ENCODE measurements around the gene IDH3B.
"Not testable (repeated sequence)": the region's sequence is repeated elsewhere in the genome, so short reads cannot be mapped to it uniquely, and the experiment has no call there.

Gene IDH3B

DNA sequence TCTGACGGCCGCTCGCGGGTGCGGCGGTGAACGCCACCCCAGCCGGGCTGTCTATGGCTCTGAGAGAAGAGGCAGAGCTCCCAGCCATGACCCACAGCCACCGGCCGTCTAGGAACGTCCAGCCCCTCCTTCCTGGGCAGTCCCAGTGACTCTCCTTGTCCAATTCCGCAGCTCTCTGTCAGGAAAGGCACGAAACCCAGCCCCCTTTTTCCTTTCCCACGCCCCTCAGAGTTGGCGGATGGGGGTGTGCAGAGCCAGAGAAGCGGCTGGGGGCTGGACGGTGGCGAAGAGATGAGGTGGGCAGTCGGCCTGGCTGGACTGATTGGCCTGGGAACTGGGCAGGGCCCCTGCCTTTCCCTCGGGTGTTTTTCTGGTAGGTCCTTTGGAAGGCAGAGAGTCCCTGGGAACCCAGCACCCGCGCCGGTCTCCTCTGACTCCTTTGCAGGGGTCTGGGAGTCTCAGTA, 30.0 kb upstream of the IDH3B start:
- DNase-seq, result no peak

DNA sequence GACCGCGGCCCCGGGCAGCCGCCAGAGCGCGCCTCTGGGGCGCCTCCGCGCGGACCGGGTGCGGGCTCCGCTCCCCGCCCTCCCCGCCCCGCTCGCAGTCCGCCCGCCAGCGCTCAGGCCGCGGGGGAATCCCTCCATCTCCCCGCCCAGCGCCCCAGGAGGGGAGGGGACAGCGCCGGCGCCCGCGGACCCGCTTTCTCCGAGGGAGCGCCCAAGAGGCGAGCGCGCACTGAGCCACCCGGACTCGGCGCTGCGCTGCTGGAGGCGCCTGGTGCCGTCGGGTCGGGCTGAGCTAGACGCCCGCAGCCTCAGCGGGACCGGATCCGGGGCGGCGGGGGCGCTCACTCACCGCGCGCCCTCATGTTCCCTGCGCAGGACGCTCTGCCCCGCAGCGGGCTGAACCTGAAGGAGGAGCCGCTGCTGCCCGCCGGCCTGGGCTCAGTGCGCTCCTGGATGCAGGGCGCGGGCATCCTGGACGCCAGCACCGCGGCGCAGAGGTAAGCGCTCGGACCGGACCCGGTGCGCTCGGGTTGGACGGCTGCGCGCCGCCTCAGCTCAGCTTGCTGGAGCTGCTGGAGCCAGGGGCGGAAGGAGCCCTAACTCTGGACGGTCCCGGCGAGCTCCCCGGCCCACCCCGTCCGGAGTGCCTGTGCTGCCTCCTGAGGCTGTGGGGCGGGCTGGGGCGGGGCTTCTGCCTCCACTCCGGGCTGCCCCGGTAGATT, 29.4 kb upstream of the IDH3B start:
- DNase-seq, result no peak

DNA sequence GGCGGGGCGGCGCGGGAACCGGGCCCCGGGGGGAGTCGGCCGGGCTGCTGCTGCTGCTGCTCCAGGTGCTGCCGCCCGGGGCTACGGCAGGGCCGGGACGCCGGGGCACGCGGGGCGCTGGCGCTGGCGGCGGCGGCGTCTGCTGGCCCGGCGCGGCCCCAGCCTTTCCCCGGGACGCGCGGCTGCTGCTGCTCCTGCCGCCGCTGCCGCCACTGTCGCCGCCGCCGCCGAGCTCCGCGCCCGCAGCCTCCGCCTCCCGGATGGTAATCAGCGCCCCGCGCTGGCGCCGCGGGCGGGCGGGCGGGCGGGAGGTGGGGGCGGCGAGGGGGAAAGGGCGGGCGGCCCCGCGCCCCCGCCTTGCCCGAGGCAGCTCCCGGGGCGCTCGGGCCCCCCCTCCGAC, 28.9 kb upstream of the IDH3B start:
- no peak for DNase-seq

DNA sequence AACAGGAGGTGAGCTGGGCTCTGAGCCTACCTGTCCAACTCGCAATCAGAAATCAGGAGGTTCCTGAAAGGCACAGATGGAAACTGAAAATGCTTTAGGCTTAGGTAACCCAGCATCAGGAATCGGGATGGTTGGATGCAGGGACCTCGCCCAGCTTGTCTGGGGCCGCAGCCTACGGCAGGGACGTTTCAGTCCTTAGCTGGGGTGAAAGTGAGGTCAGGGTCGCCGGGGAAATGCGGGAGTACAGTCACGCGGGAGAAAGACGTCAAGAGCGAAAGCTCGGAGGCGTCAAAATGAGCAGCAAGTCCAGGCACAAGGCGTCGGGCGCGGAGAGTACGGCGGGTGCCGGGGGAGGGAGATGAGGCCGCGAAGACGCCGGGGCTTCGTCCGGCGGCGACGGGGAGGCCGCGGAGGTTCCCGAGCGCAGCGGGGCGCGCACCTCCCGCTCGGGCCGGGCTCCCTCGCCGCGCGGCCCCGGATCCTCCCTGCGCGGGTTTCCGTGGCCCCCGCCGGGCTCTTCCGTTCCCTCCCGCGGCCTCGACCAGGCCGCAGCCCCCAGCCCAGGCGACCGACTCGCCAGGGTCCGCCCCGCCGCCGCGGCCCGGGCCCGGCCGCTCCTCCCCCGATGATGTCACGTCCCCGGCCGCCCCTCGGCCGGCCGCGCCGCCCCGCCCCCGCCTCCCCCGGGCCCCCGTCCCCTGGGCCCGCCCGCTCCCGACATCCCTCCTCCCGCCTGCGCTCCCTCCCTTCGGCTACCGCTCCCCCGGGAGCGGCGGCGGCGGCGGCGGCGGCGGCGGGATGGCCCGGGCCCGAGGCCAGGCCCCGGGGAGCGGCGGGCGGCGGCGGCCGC, 28.2 kb upstream of the IDH3B start, which contains the start of gene EBF4:
EBF4 (plus strand) TSS at position 745 of the 850 bp plus-strand sequence. CDS start 866 bp downstream, outside the sequence.
- DNase-seq, result no peak

DNA sequence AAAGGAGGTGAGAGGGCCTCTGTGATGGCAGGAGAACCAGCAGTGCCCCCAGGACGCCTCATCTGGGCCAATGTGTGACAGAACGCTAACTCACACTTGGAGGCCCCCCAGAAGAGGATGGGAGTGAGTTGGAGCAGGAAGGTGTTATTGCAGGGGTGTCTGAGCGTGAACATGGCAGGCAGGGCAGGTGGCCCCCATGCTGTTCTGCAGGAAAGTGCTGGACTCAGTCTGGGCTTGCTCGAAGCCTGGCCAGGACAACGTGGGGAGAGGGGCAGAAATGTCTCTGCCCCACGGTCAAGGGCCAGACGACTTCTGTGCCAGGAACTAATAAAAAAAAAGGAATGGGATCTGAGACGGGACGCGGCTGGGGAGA, 27.6 kb upstream of the IDH3B start:
- no peak for DNase-seq

DNA sequence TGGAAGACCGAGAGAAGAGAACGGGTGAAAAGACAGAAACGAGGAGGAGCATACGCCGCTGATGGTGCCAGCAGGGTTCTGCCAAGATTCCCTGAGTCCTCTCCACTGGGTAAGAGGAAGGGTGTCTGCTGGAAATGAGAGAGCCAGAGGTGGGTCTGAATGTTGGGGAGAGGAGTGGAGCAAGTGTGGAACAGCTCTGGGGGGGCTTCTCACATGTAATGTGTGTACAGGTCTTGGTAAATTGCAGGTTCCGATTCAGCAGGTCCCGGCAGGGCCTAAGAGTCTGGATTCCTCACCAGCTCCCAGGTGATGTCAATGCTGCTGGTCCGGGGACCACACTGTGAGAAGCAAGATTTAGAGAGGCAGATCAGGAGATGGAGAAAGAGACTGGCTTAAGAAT, 27.1 kb upstream of the IDH3B start:
- DNase-seq, result no peak

DNA sequence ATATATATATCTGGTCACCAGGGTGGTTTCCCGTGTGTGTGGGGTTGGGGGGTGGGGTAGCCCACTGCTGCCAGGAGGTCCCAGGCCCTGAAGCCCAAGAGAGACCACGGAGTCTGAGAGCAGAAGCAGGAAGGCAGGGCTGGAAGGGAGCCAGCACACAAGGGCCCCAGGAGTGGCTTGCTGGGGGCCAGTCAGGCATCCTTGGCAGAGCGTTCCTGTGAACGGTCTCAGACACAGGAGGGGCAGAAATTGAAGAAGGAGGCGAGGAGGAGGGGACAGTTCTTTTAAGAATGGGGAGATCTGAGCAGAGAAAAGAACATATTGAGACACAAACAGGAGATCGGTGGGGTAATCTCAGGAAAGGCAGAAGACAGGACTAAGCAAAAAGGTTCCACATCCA, 26.7 kb upstream of the IDH3B start:
- no peak for DNase-seq

DNA sequence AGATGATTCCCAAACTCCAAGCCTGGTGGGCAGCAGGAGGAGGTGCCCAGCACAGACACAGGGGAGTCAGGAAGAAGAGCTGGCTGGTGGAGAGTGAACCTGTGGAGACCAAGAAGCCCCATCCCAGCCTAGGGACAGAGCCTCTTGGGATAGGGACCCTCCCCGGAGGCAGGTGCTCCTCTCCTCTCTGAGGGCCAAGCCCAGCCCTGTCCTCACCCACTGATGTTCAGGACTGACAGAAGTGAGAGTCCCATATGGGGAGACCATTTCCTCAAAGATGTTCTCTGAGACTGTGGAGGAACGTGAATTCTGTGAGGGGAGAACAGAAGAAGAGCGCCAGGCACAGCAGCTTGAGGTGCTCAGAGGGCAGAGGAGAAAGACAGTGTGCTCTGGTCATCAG, 26.2 kb upstream of the IDH3B start:
- no peak for DNase-seq

DNA sequence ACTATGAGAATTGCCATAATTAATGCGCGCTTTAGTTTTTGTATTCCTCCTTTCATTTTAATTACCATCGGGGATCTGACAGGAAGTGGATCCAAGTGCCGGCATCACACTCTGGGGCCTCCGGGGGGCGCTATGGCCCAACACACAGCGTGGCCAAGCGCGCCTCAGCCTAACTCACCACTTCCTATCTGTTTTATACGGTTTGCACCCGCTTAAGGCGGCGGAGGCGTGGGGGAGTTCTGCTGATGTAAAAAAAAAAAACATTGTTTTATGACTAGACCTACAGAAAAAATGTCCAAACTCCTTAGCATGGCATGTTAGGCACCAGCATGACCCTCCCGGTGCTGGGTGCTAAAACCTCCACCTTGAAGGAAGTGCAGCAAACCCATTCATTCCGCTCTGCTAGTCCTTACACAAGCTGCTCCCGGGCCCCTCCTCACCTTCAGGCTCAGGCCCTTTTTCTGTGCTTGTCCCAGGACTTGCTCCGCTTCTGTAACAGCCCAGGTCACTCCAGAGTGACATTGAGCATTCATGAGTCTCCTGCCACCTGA, 24.1 kb upstream of the IDH3B start:
- peak; percentile 76 for DNase-seq

DNA sequence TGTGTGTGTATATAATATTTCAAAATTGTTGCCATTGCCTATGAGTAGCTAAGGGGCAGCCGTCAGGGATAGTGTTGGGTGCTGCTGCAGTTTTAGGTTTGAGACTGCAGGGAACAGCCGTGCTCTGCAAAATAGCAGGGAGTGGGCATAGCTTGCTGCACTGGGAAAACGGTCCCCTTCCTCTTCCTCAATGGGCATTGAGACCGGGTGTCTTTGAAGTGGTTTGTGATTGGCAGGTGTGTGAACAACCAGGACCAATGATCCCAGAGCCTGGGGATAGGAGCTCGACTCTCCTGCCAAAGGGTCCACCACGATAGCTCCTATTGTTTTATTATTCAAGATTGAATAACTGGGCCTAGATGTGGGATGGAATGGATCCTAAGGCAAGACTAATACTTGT, 23.5 kb upstream of the IDH3B start:
- no peak for DNase-seq

DNA sequence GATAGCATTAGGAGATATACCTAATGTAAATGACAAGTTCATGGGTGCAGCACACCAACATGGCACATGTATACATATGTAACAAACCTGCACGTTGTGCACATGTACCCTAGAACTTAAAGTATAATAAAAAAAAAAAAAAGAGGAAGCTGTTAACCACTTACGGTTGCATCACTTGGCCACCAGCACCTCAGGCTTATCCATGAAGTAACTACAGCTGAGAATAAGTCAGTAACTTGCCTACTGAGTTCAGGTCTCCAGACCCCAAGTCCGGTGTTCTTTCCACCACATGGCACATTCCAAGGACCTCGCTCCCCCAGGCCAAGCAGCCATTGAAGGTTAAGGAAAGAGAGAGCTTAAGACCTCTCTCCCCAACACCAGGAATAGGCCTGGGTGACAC, 20.8 kb upstream of the IDH3B start:
- not testable (repeated sequence) for DNase-seq

DNA sequence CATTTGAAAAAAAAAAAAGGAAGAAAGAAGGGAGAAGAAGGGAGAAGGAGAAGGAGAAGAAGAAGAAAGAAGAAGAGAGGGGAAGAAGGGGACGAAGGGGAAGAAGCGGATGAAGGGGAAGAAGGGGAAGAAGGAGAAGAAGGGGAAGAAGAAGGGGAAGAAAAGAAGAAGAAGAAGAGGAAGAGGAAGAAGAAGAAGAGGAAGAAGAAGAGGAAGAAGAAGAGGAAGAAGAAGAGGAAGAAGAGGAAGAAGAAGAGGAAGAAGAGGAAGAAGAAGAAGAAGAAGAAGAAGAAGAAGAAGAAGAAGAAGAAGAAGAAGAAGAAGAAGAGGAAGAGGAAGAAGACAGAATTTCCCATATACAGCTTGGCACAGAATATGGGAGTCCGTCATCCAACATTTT, 18.0 kb upstream of the IDH3B start:
- not testable (repeated sequence) for DNase-seq

DNA sequence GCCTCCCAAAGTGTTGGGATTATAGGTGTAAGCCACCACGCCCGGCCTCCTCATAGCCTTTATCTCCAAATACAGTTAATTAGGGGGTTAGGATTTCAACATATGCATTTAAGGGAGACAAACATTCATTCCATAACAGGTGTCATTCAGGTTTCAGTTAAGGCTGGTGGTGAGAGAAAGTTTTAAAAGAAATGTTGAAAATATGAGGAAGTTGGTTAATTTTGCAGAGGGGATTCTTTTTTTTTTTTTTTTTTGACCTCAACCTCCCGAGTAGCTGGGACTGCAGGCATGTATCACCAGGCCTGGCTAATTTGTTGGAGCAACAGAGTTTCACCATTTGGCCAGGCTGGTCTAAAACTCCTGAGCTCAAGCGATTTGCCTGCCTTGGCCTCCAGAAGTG, 16.0 kb upstream of the IDH3B start:
- no peak for DNase-seq

DNA sequence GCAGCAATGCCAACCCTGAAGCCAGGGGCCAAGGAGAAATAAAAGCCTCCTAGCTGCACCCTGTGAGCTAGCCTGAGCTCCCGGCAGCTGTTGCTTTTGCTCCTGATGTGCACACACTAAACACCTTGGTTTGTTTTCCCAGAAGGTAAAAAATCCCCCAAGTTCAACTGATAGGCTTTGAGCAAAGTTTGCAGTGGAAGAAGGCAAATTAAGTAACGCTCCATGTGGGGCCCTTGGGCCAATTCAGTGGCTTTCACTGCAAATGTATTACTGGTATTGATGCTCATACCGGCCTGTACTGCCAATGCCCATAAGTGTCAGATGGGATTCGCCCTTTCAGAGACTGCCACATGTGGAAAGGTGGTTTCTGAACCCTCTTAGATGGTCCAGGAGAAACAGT, 9.4 kb upstream of the IDH3B start:
- no peak for DNase-seq

DNA sequence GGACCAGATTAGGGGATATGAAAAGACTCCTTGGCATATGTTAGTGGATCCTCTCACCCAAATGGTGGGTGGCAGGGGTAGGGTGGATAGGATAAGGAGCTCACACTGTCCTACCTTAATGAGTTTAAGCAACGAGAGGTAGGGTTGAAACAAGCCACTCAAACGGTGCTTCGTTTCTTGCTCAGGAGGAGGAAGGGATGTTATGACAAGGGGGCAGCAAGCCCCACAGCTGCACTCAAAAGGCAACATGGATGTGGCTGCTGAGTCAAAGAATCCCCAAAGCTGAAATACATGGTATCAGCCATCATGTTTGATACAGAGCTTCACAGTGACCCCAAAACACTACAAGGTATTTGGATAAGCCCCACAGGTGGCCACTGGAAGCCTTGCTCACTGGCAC, 8.4 kb upstream of the IDH3B start:
- DNase-seq, result no peak

DNA sequence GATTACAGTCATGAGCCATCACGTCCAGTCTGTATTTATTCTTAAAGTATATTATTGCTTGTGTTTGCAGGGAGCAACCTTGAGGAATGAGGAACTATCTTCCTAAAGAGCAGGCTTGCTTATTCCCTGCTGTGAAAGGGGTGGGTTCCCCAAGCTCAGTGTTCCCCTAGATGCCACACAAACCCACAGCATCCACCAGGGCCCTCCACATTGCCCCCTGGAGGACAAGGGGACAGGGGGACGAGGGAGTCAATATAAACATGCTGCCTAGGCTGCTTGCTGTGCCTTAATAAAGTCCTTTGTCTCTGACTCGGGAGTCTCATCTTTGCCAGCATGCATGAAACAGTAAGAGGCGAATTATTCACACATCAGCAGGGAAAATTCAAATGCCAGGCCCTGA, 8.0 kb upstream of the IDH3B start:
- DNase-seq, result peak; percentile 54

DNA sequence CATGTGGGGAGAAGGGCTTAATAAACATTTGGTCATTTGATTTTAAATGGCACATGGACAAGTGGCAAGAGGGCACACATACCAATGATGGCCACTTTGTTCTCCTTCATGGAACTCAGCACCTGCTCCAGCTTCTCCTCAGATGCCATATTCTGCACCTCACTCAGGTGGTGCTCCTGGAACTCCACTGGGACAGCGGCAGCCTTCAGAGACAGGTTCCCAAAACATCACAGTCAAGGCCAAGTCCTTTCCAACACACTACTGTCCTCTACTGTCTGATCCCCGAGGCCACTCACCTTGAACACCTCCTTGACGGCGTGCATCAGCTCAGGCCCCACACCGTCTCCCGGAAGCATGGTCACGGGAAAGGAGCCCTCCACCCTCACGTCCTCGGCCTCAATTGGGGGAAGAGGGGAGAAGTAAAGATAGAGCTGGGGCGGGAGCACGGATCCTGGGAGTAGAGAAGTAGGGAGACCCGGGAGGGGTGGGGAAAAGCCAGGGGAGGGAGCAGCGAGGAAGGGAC, 591 bp downstream of the IDH3B start:
- no peak for DNase-seq

DNA sequence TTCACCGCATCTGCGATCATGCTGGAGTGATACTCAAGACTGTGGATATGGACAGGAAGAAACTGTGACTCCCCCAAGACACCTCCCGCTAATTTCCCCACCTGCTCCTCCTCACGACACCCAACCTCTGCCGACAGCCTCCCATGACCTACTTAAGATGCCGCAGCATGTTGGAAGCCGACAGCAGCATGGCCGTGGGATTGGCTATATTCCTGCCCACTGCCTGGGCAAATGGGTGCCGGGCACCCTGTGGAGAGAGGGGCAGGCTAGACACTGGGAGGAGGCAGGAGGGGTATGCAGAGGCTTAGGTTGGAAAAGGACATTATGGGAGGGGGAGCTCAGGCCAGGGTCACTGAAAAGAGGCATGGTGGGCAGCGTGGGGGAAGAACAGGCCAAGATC, 4.5 kb downstream of the IDH3B start:
- DNase-seq, result no peak

DNA sequence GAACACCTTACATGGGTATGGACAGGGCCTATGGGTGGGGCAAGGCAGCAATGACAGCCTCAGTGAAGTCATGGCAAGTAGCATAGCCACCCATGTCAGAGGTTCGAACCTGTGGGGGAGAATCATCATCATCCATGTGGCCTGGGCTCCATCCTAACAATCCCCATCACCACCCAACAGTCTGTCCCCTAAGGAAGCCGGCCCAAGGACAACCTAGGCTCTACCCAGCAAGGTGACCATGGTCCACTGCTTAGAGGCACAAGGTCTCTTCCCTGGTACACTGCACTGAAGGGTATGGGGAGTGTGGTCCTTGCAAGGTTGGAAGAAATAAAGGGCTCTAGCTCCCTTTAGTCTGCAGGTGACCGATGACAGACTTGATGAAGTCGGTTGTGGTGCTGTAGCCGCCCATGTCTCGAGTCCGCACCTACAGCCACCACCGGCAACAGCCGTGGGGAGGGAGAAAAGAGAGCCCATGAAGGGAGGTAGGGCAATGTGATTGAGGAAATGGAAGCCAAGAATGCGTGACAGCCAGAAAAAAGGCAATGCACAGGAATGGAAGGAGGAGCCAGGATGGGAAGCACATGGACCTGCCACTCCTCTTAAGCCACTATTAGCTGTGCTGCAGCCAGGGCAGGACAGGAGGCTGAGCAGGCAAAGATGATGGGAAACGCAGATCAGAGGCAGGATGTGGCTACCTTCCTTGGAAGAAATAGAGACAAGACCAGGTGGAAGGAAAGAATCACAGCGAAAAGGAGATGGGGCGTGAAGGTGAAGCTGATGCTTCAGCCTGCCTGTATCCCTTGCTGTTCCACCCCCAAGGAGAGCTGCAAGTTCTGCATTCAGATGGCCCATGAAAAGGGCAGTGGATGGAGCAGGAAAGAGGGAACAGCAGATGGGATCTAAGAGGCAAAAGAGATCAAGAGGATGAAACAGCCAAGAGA, 5.3 kb downstream of the IDH3B start:
- peak; percentile 42 for DNase-seq

DNA sequence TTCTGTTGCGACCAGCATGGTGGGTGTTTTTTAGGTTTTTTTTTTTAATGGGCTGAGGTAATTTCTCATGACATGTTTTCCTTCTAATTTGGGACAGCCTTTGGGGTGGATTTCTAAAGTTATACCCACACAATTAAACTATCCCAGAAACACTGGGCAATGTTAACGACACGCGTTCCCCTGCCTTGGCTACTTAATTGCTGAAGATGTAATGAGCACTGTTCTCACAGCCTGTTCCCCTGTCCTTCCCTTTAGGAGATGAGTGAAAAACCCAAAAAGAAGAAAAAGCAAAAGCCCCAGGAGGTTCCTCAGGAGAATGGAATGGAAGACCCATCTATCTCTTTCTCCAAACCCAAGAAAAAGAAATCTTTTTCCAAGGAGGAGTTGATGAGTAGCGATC, 6.3 kb downstream of the IDH3B start:
- DNase-seq, result no peak

DNA sequence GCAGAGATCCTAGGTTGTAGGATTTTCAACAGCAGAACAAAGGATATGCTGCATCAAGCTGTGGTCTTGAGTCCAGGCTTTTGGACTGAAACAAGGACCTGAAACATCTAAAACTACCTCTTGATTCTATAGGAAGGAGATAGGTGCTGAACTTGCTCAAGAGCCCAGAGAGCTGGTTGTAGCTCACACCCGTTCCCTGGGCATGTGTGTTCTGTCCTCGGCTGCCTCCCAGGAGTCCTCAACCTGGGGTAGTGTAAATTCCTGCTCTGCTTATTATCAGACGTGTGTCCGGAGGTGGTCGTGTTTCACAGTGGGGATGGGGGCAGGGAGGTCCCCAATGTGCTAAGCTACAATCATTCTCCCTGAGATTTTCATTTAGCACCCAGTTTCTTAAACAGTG, 6.8 kb downstream of the IDH3B start:
- DNase-seq, result no peak

DNA sequence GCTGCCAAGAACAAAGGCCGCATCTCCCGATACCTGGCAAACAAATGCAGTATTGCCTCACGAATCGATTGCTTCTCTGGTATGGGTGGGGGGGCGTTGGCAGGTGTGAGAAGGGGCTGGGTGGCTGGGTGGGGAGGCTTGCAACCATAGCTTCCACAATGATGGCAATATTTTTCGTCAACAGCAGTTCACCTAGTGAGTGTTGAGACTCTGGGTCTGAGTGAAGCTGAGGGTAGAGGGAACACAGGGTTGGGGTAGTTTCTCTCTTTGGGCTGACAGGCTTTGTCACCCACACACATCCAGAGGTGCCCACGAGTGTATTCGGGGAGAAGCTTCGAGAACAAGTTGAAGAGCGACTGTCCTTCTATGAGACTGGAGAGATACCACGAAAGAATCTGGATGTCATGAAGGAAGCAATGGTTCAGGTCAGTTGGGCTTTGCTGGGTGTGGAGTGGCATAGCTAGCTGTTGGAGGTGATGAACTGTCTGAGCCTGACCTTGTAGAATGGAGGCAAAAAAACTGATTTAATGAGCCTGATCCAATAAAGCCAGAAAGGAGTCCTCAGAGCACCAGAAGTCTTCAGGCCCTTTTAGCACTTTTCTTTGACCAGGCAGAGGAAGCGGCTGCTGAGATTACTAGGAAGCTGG, 7.4 kb downstream of the IDH3B start:
- DNase-seq, result no peak
